DMS53 (cell line): ENCODE results near the gene TXNDC12.
"Not testable (repeated sequence)": the region's sequence is repeated elsewhere in the genome, so short reads cannot be mapped to it uniquely, and the experiment has no call there.

Source experiments
- DNase-seq: peaks from one replicate; lab custom pipeline; 2025; lab: John Stamatoyannopoulos, UW

The TXNDC12 gene

DNA sequence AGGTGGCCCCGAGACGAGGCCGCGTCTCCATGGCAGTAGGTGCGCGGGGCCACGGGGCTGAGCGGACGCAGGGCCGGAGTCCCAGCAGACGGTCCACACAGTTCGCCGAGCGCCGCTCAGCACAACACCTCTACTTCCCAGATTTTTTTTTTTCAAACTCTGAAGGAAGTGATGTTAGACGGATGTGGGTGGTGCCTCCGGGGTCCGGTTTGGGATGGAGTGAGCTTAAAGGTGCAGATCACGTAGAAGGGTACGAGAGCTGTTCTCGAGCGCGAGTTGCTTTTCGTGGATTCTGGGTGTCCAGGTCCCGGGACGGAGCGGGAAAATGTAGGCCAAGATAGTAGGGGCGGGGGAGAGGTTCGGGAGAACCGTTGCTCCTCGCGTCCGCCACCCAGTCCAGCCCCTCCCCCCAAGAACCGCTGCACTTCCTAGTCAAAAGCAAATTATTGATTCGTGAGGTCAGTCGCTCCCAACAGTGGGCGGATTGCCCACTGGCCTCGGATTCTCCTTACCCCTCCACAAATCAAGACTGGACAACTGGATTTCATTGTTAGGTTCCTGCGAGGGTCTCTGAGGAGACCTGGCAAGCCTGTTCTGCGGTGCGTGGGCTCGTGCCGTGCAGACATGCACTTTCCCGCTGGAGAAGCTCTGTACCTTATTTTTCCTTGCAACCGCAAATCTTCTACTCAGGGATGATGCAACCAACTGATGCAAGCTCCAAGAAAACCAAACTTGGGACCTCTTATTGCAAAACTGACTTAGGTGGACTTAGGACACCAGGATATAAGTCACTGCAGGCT is at the start of gene TXNDC12:
TXNDC12 (minus strand) TSS at position 126 of the 800 bp plus-strand sequence; CDS start at position 31, 95 bp downstream.
- DNase-seq: peak; percentile 99

GRCh38 chr1:52102336-52103013 is 47.5 kb upstream of the TXNDC12 start:
- no peak for DNase-seq

DNA sequence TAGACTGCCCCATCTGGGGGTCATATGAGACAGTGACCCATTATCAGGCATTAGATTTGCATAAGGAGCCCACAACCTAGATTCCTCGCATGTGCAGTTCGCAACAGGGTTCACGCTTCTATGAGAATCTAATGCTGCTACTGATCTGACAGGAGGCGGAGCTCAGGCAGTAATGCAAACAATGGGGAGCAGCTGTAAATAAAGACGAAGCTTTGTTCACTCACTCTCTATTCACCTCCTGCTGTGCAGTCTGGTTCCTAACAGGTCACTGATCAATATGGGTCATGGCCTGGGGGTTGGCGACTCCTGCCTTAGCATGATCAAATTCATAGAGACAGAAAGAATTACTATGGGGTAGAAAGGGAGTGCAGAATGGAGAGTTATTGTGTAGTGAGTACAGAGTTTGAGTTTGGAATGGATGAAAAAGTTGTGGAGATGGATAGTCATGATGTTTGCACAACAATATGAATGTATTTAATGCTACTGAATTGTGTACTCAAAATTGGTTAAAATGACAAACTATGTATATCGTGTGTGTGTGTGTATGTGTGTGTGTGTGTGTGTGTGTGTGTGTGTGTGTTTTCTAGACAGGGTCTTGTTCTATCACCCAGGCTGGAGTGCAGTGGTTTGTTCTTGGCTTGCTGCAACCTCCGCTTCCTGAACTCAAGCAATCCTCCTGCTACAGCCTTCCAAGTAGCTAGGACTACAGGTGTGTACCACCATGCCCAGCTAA is 43.3 kb upstream of the TXNDC12 start:
- peak; percentile 84 for DNase-seq

DNA sequence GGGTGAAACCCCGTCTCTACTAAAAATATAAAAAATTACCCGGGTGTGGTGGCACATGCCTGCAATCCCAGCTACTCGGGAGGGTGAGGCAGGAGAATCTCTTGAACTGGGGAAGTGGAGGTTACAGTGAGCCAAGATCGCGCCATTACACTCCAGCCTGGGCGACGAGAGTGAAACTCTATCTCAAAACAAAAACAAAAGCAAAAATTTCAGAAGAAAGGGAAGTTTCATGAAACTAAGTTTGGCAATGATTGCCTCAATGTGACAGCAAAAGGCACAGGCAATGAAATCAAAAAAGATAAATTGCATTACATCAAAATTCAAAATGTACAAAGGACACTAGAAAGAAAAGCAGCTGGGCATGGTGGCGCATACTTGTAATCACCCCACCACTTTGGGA is 41.2 kb upstream of the TXNDC12 start:
- no peak for DNase-seq

- DNase-seq: not testable (repeated sequence)
Measured at GRCh38 chr1:52094300-52094699, 39.3 kb upstream of the TXNDC12 start.

DNA sequence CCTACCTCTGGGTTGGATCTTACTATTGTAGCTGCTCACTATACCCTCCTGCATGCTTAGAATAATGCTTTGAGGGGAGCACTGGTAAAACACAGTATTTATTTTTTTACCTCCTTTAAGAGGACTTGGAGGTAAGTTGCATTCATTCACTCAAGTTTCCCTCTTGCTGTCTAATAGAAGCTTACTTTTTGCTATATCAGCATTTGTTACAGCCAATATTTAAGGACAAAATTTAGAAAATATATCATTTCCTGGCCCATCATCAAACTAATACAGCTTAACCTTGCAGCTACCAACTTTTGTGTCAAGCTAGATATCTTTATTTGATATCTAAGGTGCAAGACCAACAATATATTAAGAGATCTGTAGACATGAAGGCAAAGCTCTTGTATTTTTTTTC is 32.9 kb upstream of the TXNDC12 start:
- not testable (repeated sequence) for DNase-seq

DNA sequence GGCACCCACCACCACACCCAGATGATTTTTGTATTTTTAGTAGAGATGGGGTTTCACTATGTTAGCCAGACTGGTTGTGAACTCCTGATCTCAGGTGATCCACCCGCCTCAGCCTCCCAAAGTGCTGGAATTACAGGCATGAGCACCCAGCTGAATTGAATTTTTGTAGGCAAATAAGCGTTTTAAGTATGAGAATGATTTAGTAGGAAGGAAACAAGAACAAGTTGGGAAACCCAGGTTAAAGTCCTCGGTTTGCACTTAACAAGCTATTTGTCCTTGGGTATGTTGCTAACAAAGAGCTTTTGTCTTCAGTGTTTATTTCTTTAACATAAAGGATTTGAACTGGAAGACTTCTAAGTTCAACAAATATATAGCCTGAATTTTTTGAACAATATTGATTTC is 25.0 kb upstream of the TXNDC12 start:
- DNase-seq: no peak

DNA sequence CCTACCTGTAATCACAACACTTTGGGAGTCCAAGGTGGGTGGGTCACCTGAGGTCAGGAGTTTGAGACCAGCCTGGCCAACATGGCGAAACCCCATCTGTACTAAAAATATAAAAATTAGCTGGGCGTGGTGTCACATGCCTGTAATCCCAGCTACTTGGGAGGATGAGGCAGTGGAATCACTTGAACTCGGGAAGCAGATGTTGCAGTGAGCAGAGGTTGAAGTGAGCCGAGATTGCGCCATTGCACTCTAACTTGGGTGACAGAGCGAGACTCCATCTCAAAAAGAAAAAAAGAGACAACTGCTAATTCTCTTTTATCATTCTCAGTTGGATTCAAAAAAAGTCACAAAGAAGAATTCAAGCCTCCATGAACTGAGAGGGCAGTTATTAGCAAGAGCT is 22.3 kb upstream of the TXNDC12 start:
- not testable (repeated sequence) for DNase-seq

DNA sequence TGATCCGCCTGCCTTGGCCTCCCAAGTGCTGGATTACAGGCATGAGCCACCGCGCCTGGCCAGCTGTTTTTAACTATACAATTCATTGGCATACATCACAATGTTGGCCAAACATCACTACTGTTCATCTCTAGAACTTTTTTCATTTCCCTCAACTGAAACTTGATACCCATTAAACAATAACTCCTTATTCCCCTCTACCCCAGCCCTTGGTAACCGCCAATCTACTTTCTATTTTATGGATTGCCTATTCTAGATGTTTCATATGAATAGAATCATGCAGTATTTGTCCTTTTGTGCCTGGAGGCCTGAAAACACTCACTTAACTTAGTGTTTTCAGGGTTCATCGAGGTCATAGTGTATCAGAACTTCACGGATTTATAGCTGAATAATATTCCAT is 17.3 kb upstream of the TXNDC12 start:
- DNase-seq: no peak

DNA sequence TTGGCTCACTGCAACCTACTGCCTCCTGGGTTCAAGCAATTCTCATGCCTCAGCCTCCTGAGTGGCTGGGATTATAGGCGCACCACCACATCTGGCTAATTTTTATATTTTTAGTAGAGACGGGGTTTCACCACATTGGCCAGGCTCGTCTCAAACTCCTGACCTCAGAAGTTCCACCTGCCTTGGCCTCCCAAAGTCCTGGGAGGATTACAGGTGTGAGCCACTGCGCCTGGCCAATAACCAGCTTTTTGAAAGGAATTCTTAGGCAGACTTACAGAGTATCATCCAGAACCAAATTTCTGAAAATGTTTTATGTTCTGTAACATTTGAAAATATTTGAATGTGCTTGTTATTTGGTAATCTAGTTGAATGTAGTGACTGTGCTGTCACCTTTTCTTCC is 15.7 kb upstream of the TXNDC12 start:
- DNase-seq: no peak

DNA sequence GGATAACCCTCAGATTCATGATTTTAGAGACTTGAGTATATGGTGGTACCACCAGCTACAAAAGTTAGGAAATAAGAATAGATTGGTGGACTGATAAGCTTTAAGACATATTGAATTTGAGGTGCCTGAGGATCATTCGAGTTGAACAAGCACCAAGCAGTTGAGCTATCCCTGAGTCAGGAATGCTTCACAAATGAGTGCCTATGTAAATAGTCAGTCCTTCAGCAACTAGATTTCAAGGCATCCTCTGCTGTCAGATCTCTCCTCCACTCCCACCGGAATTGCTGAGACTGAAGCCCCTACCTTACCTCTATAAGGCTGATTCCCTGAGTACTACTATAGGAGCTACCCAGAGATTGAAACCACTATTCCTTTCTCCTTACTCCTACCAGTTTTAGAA is 8.2 kb upstream of the TXNDC12 start:
- no peak for DNase-seq

DNA sequence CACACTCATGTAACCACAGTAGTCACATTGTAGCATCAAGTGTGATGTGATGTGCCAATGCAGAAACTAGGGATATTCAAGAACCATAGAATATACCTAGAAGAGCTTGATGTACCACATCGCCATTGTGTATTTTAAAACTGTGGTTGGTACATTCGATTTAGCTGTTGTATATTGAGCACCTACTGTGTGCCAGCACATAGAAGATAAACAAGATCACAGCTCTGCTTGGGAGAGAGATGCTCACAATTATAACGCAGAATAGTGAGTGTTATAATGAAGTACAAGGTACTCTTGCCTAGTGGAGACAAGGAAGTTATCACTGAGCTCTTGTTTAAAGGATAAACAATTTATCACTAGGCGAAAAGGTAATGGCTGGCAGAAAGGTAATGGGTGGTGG is 5.8 kb upstream of the TXNDC12 start:
- no peak for DNase-seq

- no peak for DNase-seq
Measured at GRCh38 chr1:52059888-52060287, 4.9 kb upstream of the TXNDC12 start.

DNA sequence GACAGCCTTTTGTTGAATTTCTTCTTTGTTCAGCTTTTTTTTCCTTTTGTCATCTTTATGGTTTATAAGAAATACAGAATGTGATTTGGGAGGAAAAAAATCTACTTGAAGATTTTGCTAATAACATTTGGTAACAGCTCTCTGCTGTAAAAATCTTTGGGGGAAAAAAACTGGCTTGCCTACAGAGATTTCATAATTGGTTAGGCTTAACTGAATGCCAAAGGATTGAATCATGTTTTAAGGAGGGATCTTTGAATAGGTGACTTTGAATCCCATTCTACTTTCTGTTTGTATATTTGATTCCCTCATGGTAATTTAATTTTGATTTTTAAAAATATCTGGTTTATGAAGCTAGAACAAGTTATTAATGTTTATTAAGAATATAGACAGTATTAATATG is 4.3 kb upstream of the TXNDC12 start:
- DNase-seq: no peak

DNA sequence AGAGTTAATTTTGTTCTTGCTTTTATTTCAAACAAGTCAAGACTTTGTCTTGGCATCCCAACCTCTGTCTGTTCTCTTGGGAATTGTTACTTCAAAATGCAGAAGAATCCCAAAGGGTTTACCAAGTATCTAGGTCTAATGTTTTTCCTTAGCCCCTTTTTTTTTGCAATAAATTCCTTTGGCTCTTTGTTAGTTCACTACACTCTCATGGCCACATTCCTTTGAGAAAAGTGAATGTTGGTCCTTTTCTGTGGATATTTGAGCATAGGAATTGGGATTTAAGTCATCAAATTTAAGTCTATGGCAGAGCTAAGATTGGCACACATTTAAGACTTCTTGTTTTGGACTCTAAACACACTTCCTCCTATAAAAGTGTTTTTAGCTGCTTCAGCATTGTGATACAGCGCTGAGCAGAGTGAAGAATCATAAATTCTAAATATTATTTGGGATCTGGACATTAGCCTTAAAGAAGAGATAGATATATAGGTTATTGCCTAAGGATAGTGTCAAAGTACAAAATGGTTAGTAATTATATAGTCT is 3.0 kb upstream of the TXNDC12 start:
- DNase-seq: no peak

GRCh38 chr1:52057255-52057654 is 2.3 kb upstream of the TXNDC12 start:
- no peak for DNase-seq

GRCh38 chr1:52056937-52057231 is 1.9 kb upstream of the TXNDC12 start:
- no peak for DNase-seq

DNA sequence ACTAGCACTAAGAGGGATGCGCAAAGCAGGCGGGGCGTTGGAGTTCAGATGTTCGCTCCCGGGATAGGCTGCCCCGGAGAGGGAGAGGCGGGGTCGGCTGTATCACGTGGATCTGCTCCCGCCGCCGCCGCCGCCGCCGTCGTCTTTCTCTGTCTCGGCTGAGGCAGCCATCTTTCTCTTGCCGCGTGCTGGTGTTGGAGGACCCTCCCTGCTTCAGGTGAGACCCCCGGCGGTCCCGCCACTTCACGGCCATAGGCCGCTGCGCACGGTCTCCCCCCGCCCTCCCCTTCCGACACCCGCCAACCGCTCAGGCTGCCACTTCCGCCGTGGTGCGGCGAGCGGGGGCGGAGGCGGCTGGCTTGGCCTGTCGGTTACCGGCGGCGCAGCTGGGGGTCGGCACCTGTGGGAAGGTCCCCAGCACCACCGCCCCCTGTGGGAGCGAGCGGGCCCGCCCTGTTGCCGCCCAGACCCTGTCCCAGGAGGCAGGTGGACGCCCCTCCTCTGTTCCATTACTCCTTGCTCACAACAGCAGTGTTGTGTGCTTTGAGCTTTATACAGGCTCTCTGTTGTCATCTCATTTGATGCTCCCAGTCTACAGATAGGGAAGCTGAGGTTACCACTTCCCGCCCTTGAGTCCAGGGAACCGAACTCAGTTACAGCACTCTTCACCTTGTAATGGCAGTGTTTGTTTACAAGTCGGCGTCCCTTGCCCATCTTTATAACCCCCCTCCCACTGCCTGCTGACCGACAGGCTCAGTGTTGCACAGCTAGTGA is 1.4 kb upstream of the TXNDC12 start, which contains the start of gene BTF3L4:
BTF3L4 (plus strand) TSS at position 133 of the 774 bp plus-strand sequence. CDS start 3,553 bp downstream, outside the sequence.
- DNase-seq: peak; percentile 100

DNA sequence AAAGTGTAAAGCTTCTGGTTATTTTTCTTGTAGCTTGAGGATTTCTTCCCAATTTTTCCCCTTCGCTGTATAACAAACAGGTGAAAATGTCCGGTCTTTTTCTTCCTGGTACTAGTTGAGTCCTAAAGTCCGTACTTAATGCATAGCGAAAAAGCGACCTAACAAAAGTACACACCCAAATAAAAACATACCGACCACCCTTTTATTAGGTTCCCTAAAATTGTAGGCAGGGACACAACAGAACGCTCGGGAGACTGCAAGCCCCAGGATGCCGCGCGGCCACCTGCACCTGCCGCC is 823 bp upstream of the TXNDC12 start:
- DNase-seq: no peak

GRCh38 chr1:52054496-52055065 is 410 bp downstream of the TXNDC12 start:
- peak; percentile 59 for DNase-seq

DNA sequence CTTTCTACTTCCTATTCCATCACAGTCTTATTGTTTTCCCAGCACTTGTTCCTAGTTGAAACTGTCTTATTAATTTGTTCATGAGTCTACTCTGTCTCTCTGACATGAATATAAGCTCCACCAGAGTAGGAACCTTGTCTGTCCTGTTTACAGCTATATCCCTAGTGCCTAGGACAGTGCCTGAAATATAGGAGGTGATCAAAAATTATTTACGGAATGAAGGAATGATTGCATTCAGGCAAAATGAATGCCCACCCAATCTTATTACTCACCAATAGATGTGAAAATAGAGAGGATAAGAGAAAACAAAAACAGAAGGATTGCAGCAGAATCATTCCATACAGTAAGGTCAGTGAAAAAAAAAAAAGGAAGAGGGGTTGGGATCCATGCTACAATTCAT is 1.1 kb downstream of the TXNDC12 start:
- DNase-seq: no peak

- DNase-seq: not testable (repeated sequence)
Measured at GRCh38 chr1:52049337-52049736, 5.7 kb downstream of the TXNDC12 start.
